ENCODE results near the gene DMD.

The DMD gene

GRCh38 chrX:31209005-31209628 is 2002.2 kb downstream of the DMD start:
- TF ChIP-seq CTCF (IDR thresholded peaks at IDR 0.05; ENCODE audit: control insufficient read depth, insufficient read depth, low read depth, low read length, missing control alignments) = no peak
- H3K4me3 ChIP-seq (ENCODE audit: control insufficient read depth, low read depth, low read length) = no peak overlapping the region
- peak; percentile 48 for DNase-seq (ENCODE audit: low read depth)

- no peak for TF ChIP-seq CTCF (IDR thresholded peaks at IDR 0.05; ENCODE audit: control insufficient read depth, insufficient read depth, low read depth, low read length, missing control alignments)
- H3K4me3 ChIP-seq (ENCODE audit: control insufficient read depth, low read depth, low read length) = no peak overlapping the region
- no peak for DNase-seq (ENCODE audit: low read depth)
Measured at GRCh38 chrX:31201503-31201902, 2009.8 kb downstream of the DMD start.

- no peak for DNase-seq (ENCODE audit: low read depth)
- H3K4me3 ChIP-seq (ENCODE audit: control insufficient read depth, low read depth, low read length) = no peak overlapping the region
- no peak for TF ChIP-seq CTCF (IDR thresholded peaks at IDR 0.05; ENCODE audit: control insufficient read depth, insufficient read depth, low read depth, low read length, missing control alignments)
Measured at GRCh38 chrX:31200430-31200829, 2010.9 kb downstream of the DMD start.

GRCh38 chrX:31199840-31200114 is 2011.6 kb downstream of the DMD start:
- no peak for DNase-seq (ENCODE audit: low read depth)
- no peak for TF ChIP-seq CTCF (IDR thresholded peaks at IDR 0.05; ENCODE audit: control insufficient read depth, insufficient read depth, low read depth, low read length, missing control alignments)
- H3K4me3 ChIP-seq (ENCODE audit: control insufficient read depth, low read depth, low read length) = no peak overlapping the region

GRCh38 chrX:31199056-31199839 is 2012.1 kb downstream of the DMD start:
- peak; percentile 81 for DNase-seq (ENCODE audit: low read depth)

GRCh38 chrX:31190221-31190975 is 2021.0 kb downstream of the DMD start:
- TF ChIP-seq CTCF (IDR thresholded peaks at IDR 0.05; ENCODE audit: control insufficient read depth, insufficient read depth, low read depth, low read length, missing control alignments) = no peak
- no peak overlapping the region for H3K4me3 ChIP-seq (ENCODE audit: control insufficient read depth, low read depth, low read length)
- DNase-seq (ENCODE audit: low read depth) = no peak

More at GRCh38 chrX:31199056-31199839, 2012.1 kb downstream of the DMD start:
- TF ChIP-seq CTCF (IDR thresholded peaks at IDR 0.05; ENCODE audit: control insufficient read depth, insufficient read depth, low read depth, low read length, missing control alignments) = no peak
- H3K4me3 ChIP-seq (ENCODE audit: control insufficient read depth, low read depth, low read length) = no peak overlapping the region
